ENCODE results near the gene PLPP7.

DNA sequence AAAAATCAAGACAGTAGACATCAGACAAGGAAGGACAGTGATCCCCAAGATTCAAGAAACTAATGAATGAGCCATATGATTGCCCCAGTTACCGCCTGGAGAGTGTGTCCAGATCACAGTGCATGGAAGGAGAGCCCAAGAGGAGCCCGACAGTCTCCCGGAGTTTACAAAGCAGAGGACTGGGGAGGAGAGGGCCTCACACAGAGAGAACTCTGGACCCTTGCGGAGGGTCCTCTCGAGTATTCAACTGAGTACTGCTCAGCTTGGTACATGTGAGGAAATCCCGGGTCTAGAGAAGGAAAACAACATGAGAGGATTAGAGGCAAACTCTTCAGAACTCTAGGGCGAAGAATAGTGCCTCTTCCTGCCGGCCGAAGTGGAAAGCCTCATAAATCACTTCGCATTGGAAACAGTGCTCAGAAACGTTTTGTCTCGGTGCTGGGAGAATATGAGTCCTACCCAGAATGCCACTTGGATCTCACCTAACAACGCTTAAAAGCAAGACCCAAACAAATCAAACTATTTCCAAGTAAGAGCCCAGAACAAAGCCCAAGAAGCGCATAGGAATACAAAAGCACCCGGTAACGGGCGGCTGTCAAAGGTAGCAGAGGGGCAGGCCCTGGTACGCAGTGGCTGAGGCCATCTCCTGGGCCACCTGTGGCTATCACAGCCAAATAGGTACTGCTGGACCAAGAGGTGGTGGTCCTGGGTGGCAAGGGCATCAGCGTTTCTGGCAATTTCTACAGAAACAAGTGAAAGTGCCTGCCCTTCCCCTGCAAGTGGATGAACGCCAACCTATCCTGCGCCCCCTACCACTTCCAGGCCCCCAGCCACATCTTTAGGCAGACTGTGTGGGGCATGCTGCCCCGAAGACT, 49.2 kb upstream of the PLPP7 start:
- TF ChIP-seq EZH2 (IDR thresholded peaks at IDR 0.05; ENCODE audit: insufficient read depth, low read length) (no peak), CTCF (IDR thresholded peaks at IDR 0.05; ENCODE audit: insufficient read depth, low read depth, low read length) (no peak)

Measured in astrocyte (in vitro differentiated cells and primary cell).